ENCODE data around the gene HDAC5. TPM values are rescaled to one million over a fixed set of nuclear protein-coding genes. Genes with fewer than 3 reads are reported as not detected.
"Not testable (repeated sequence)": the region's sequence is repeated elsewhere in the genome, so short reads cannot be mapped to it uniquely, and the experiment has no call there.

HDAC5 gene
- total and polyA plus RNA-seq, 12 donors = 4.8 to 144 (median 73.0) TPM

GRCh38 chr17:44037471-44037870 is 86.0 kb downstream of the HDAC5 start:
- H3K27me3 ChIP-seq = no peaks in the 10 kb centered on the region
- no peak for DNase-seq
- no peaks in the 10 kb centered on the region for H3K9me3 ChIP-seq (replicated peaks in 1 of 3)
- intact Hi-C loops (cut with DNase I) = no loop called here
- WGBS, 4 donors = 87 to 97% (median 96%) methylated on average over 2 of the region's 2 CpGs
- no peak overlapping the region for H3K4me3 ChIP-seq
- TF ChIP-seq CTCF (IDR thresholded peaks at IDR 0.05) (no peak), POLR2A (IDR thresholded peaks at IDR 0.05) (no peak)
- no peak overlapping the region for H3K27ac ChIP-seq
- peaks cover 0 to 36% of the 10 kb centered on the region in 2 donors for H3K36me3 ChIP-seq (replicated peaks in 1 of 2)
- H3K4me1 ChIP-seq (replicated peaks in 1 of 2) = peaks cover 0 to 15% of the 10 kb centered on the region in 2 donors

- no CpG with 5 or more reads among the region's 3 CpGs for WGBS, 4 donors
Observed at GRCh38 chr17:44034688-44035087, 88.8 kb downstream of the HDAC5 start.

GRCh38 chr17:44033861-44034408 is 89.5 kb downstream of the HDAC5 start:
- H3K9me3 ChIP-seq (replicated peaks in 1 of 3) = no peaks in the 10 kb centered on the region
- intact Hi-C loops (cut with DNase I) = no loop called here
- H3K4me1 ChIP-seq (replicated peaks in 1 of 2) = no peaks in the 10 kb centered on the region
- no peaks in the 10 kb centered on the region for H3K27me3 ChIP-seq
- H3K27ac ChIP-seq = no peak overlapping the region
- no peak overlapping the region for H3K4me3 ChIP-seq
- no peak for TF ChIP-seq POLR2A (IDR thresholded peaks at IDR 0.05)
- TF ChIP-seq CTCF (IDR thresholded peaks at IDR 0.05) = no peak
- peaks cover 0 to 34% of the 10 kb centered on the region in 2 donors for H3K36me3 ChIP-seq (replicated peaks in 1 of 2)
- DNase-seq = no peak
- WGBS, 4 donors = 60 to 70% (median 61%) methylated on average over 3 of the region's 3 CpGs

More at GRCh38 chr17:44034688-44035087, 88.8 kb downstream of the HDAC5 start:
- H3K27me3 ChIP-seq; H3K4me1 ChIP-seq (replicated peaks in 1 of 2); H3K4me3 ChIP-seq; DNase-seq; H3K9me3 ChIP-seq (replicated peaks in 1 of 3); intact Hi-C loops (cut with DNase I); H3K27ac ChIP-seq: not testable (repeated sequence)
- peaks cover 0 to 36% of the 10 kb centered on the region in 2 donors for H3K36me3 ChIP-seq (replicated peaks in 1 of 2)

GRCh38 chr17:44030482-44030881 is 93.0 kb downstream of the HDAC5 start:
- no peaks in the 10 kb centered on the region for H3K4me1 ChIP-seq (replicated peaks in 1 of 2)
- H3K27me3 ChIP-seq = no peaks in the 10 kb centered on the region
- H3K4me3 ChIP-seq = no peak overlapping the region
- H3K27ac ChIP-seq = no peak overlapping the region
- peaks cover 0 to 5% of the 10 kb centered on the region in 2 donors for H3K36me3 ChIP-seq (replicated peaks in 1 of 2)
- DNase-seq = no peak
- no peak for TF ChIP-seq POLR2A (IDR thresholded peaks at IDR 0.05)
- TF ChIP-seq CTCF (IDR thresholded peaks at IDR 0.05) = no peak
- no peaks in the 10 kb centered on the region for H3K9me3 ChIP-seq (replicated peaks in 1 of 3)
- intact Hi-C loops (cut with DNase I) = no loop called here
- WGBS, 4 donors = 92 to 98% (median 95%) methylated on average over 3 of the region's 3 CpGs

GRCh38 chr17:44029736-44030135 is 93.7 kb downstream of the HDAC5 start:
- intact Hi-C loops (cut with DNase I) = no loop called here
- Histone ChIP-seq H3K27ac (no peak overlapping the region), H3K4me1 (replicated peaks in 1 of 2) (no peaks in the 10 kb centered on the region), H3K36me3 (replicated peaks in 1 of 2) (peaks cover 0 to 5% of the 10 kb centered on the region in 2 donors), H3K4me3 (no peak overlapping the region), H3K27me3 (no peaks in the 10 kb centered on the region), H3K9me3 (replicated peaks in 1 of 3) (no peaks in the 10 kb centered on the region)
- 86 to 92% (median 90%) methylated on average over 5 of the region's 5 CpGs for WGBS, 4 donors
- no peak for TF ChIP-seq POLR2A (IDR thresholded peaks at IDR 0.05)
- TF ChIP-seq CTCF (IDR thresholded peaks at IDR 0.05) = no peak
- DNase-seq = no peak

All from adrenal gland (tissue), 12 donors.